K562 (cell line): ENCODE data around the gene PLAAT3. TPM values are rescaled to one million over a fixed set of nuclear protein-coding genes. Genes with fewer than 3 reads are reported as not detected.

ENCODE experiments used
- ARID4B ChIP-seq: sonication (generic); formaldehyde crosslinking; IDR thresholded peaks from 2 replicates; pipeline ENCODE4 v1.8.0; 2022; ENCODE audit warnings: mild to moderate bottlenecking, missing genetic modification reagents
- BRCA1 ChIP-seq, 2 experiments: fragments of 450-650 bp in 1 of 2; sonication (generic) in 1 of 2; formaldehyde crosslinking in 1 of 2; IDR thresholded peaks; 2 replicates each; pipeline versions ENCODE4 v1.5.0 to v1.6.1; 2017 to 2020; ENCODE audit warnings: mild to moderate bottlenecking in 1 of 2, missing genetic modification reagents in 1 of 2
- BRD9 ChIP-seq: fragments of 450-650 bp; IDR thresholded peaks from 2 replicates; pipeline ENCODE4 v1.6.1; 2018; ENCODE audit warnings: low read depth; ENCODE audit not compliant: partially characterized antibody
- CSDE1 ChIP-seq, 2 experiments: fragments of 450-650 bp; IDR thresholded peaks; 2 replicates each; pipeline ENCODE4 v1.6.1; 2016; ENCODE audit warnings: mild to moderate bottlenecking in 1 of 2
- DACH1 ChIP-seq: fragments of 450-650 bp; IDR thresholded peaks from 2 replicates; pipeline ENCODE4 v1.6.1; 2018; ENCODE audit not compliant: partially characterized antibody
- ELF2 ChIP-seq: fragments of 250-450 bp; sonication (Bioruptor Pico); IDR thresholded peaks from 2 replicates; pipeline ENCODE4 v1.5.0; 2021; ENCODE audit warnings: mild to moderate bottlenecking
- FIP1L1 ChIP-seq: fragments of 200-400 bp; formaldehyde crosslinking; IDR thresholded peaks from 2 replicates; pipeline ENCODE4 v1.6.1; 2018; ENCODE audit warnings: mild to moderate bottlenecking, low read depth, low read length; ENCODE audit not compliant: poor library complexity, severe bottlenecking
- FOXK2 ChIP-seq, 2 experiments: fragments of 450-650 bp; IDR thresholded peaks in 1 of 2; conservative IDR thresholded peaks in 1 of 2; 2 replicates each; pipeline ENCODE4 v1.6.1; 2016; ENCODE audit warnings: low read depth in 2 of 2, mild to moderate bottlenecking in 1 of 2
- JUND ChIP-seq, 2 experiments: IDR thresholded peaks; 2 replicates in 1 of 2; 3 replicates in 1 of 2; pipeline ENCODE4 v1.6.1; 2011; ENCODE audit warnings: borderline replicate concordance in 2 of 2, low read depth in 2 of 2, low read length in 2 of 2, improper control_type of control experiment in 1 of 2, missing biosample characterization in 1 of 2, missing genetic modification characterization in 1 of 2, missing genetic modification reagents in 1 of 2
- PKNOX1 ChIP-seq: fragments of 450-650 bp; IDR thresholded peaks from 2 replicates; pipeline ENCODE4 v1.6.1; 2016
- PURB ChIP-seq: sonication (generic); formaldehyde crosslinking; IDR thresholded peaks from 2 replicates; pipeline ENCODE4 v1.9.0; 2021; ENCODE audit warnings: low read depth, mild to moderate bottlenecking, missing genetic modification reagents
- RBBP5 ChIP-seq: fragments of 200-600 bp; sonication (generic); IDR thresholded peaks from 2 replicates; pipeline ENCODE4 v1.6.1; 2012; ENCODE audit warnings: borderline replicate concordance, mild to moderate bottlenecking, low read length, control low read depth, inconsistent platforms; ENCODE audit not compliant: insufficient read depth, poor library complexity, severe bottlenecking
- RBM25 ChIP-seq: fragments of 200-400 bp; formaldehyde crosslinking; IDR thresholded peaks from 2 replicates; pipeline ENCODE4 v1.6.1; 2018; ENCODE audit warnings: low read length, low read depth, moderate library complexity; ENCODE audit not compliant: severe bottlenecking
- SMAD1 ChIP-seq: fragments of 150-350 bp; IDR thresholded peaks from 2 replicates; pipeline ENCODE4 v1.6.1; 2014; ENCODE audit warnings: low read length, low read depth; ENCODE audit not compliant: partially characterized antibody
- SMAD2 ChIP-seq: fragments of 150-350 bp; IDR thresholded peaks from 2 replicates; pipeline ENCODE4 v1.6.1; 2014; ENCODE audit warnings: low read depth, mild to moderate bottlenecking, low read length
- SMARCA4 ChIP-seq: fragments of 450-650 bp; IDR thresholded peaks from 2 replicates; pipeline ENCODE4 v1.6.1; 2016
- TAF9B ChIP-seq: fragments of 450-650 bp; IDR thresholded peaks from 2 replicates; pipeline ENCODE4 v1.6.1; 2018; ENCODE audit warnings: mild to moderate bottlenecking; ENCODE audit not compliant: partially characterized antibody
- ZBTB7A ChIP-seq: IDR thresholded peaks from 2 replicates; pipeline ENCODE4 v1.6.1; 2011; ENCODE audit warnings: low read depth, mild to moderate bottlenecking, low read length, moderate library complexity, borderline replicate concordance; ENCODE audit not compliant: control insufficient read depth
- ZNF121 ChIP-seq: sonication (generic); formaldehyde crosslinking; conservative IDR thresholded peaks from 2 replicates; pipeline ENCODE4 v1.8.0; 2022; ENCODE audit warnings: missing genetic modification reagents
- ZNF23 ChIP-seq: fragments of 250-450 bp; sonication (Bioruptor Pico); IDR thresholded peaks from 2 replicates; pipeline ENCODE4 v1.4.0; 2020; ENCODE audit warnings: mild to moderate bottlenecking
- ZNF586 ChIP-seq: fragments of 450-650 bp; formaldehyde crosslinking; conservative IDR thresholded peaks from 2 replicates; pipeline ENCODE4 v1.4.0; 2020; ENCODE audit warnings: mild to moderate bottlenecking, moderate library complexity
- ZNF75A ChIP-seq: fragments of 450-650 bp; formaldehyde crosslinking; IDR thresholded peaks from 2 replicates; pipeline ENCODE4 v1.4.0; 2020; ENCODE audit warnings: mild to moderate bottlenecking
- polyA plus RNA-seq, 8 experiments: library from polyadenylated mRNA; depleted of rRNA in 4 of 8; stranded (reverse) in 5 of 8; unstranded in 3 of 8; fragments of >200 nt; fragmentation: Nextera tagmentation in 2 of 8; fragmentation: Illumina TruSeq in 1 of 8; extraction: Ambion mirVana in 2 of 8; extraction: Trizol in 1 of 8; gene quantifications; 2 replicates each; pipeline versions ENCODE4 v1.2.1 to v1.2.3, GENCODE V29; 2011 to 2014; ENCODE audit warnings: inconsistent platforms in 1 of 8, missing spikeins in 1 of 8
- total RNA-seq, 7 experiments: library from RNA; depleted of rRNA in 6 of 7; stranded (reverse); fragments of >200 nt in 6 of 7; fragmentation: Illumina TruSeq in 2 of 7; extraction: Trizol in 2 of 7; gene quantifications; 2 replicates each; pipeline versions ENCODE4 v1.2.1 to v1.2.3, GENCODE V29; 2011 to 2021; ENCODE audit warnings: low replicate concordance in 1 of 7

Gene PLAAT3
- total and polyA plus RNA-seq, 9 of the 15 experiments (the other 6 are each of a cell fraction or from before 2014, with no cell fraction given): 0.80 to 2.7 (median 1.4) TPM

- no peak for TF ChIP-seq SMAD2
- TF ChIP-seq ZNF121 (CRISPR knock-in tag): no peak
- TF ChIP-seq RBM25: no peak
- TF ChIP-seq ZBTB7A: no peak; the same call in 1 of the 2 replicates
- no peak for TF ChIP-seq BRCA1 (IDR thresholded peaks at IDR 0.05)
- no peak for TF ChIP-seq BRCA1 (CRISPR knock-in tag; IDR thresholded peaks at IDR 0.05)
- peak; percentile 85 for TF ChIP-seq ELF2 (CRISPR knock-in tag)
- peak; percentile 54 for TF ChIP-seq JUND (IDR thresholded peaks at IDR 0.05; ENCODE audit: borderline replicate concordance, low read depth, low read length)
- no peak; the same call in 2 of the 3 replicates for TF ChIP-seq JUND (tag; IDR thresholded peaks at IDR 0.05; ENCODE audit: borderline replicate concordance, low read depth, low read length)
- no peak for TF ChIP-seq SMAD1
- peak; percentile 55; the same call in 1 of the 2 replicates for TF ChIP-seq PKNOX1
- peak; percentile 35; the same call in 1 of the 2 replicates for TF ChIP-seq SMARCA4
- no peak for TF ChIP-seq ARID4B
- peak; percentile 37 for TF ChIP-seq RBBP5
- no peak for TF ChIP-seq FIP1L1
- no peak for TF ChIP-seq ZNF586
- no peak for TF ChIP-seq ZNF23 (CRISPR knock-in tag)
- peak; percentile 79 for TF ChIP-seq TAF9B
- peak; percentile 97 for TF ChIP-seq FOXK2 (conservative IDR thresholded peaks at IDR 0.05 in 1 of 2, IDR thresholded peaks at IDR 0.05 in 1 of 2; ENCODE audit: low read depth in 2 of 2)
- no peak for TF ChIP-seq ZNF75A (CRISPR knock-in tag)
- no peak for TF ChIP-seq BRD9
- TF ChIP-seq CSDE1 (IDR thresholded peaks at IDR 0.05): no peak
- TF ChIP-seq DACH1: no peak
- TF ChIP-seq PURB (CRISPR knock-in tag): no peak
These were observed 40.1 kb downstream of the PLAAT3 start (continued) for GRCh38 chr11:63573881-63574855.
